Stimulated activated CD4-positive, alpha-beta T cell treated with anti-CD3 and anti-CD28 coated beads, Interleukin-15, amount 100 ng/mL, for 48 hours (primary cell): Measurements from ENCODE around the gene ZNF318.

Experiments used
- DNase-seq, 2 donors: peaks; one replicate each; pipeline ENCODE4 v3.0.0-alpha.2; 2020; ENCODE audit warnings: low read depth in 2 of 2

Gene ZNF318

DNA sequence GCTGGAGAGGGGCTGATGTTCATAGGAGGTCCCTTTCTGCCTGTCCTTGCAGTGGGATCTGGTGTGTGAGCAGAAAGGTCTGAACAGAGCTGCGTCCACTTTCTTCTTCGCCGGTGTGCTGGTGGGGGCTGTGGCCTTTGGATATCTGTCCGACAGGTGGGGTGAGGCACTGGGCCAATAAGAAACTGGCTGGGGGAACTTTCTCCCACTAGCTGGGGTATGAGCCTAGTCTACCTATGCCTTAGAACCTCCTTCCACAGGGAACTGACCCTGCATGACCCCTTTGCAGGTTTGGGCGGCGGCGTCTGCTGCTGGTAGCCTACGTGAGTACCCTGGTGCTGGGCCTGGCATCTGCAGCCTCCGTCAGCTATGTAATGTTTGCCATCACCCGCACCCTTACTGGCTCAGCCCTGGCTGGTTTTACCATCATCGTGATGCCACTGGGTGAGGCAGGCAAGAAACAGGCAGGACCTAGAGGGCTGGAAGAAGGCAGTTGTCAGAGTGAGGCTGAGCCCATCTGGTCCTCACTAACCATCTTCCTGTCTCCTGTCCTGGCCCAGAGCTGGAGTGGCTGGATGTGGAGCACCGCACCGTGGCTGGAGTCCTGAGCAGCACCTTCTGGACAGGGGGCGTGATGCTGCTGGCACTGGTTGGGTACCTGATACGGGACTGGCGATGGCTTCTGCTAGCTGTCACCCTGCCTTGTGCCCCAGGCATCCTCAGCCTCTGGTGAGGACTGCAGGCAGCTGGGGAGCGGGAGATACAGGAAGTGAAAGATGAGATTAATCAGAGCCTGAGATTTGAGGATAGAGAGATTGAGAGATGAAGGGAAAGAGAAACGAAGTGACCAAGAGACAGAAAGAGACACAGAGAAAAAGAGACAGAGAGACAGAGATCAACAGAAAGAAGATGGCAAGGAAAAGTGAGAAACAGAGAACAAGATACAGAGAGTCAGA lies 69.8 kb downstream of the ZNF318 start:
- no peak for DNase-seq

DNA sequence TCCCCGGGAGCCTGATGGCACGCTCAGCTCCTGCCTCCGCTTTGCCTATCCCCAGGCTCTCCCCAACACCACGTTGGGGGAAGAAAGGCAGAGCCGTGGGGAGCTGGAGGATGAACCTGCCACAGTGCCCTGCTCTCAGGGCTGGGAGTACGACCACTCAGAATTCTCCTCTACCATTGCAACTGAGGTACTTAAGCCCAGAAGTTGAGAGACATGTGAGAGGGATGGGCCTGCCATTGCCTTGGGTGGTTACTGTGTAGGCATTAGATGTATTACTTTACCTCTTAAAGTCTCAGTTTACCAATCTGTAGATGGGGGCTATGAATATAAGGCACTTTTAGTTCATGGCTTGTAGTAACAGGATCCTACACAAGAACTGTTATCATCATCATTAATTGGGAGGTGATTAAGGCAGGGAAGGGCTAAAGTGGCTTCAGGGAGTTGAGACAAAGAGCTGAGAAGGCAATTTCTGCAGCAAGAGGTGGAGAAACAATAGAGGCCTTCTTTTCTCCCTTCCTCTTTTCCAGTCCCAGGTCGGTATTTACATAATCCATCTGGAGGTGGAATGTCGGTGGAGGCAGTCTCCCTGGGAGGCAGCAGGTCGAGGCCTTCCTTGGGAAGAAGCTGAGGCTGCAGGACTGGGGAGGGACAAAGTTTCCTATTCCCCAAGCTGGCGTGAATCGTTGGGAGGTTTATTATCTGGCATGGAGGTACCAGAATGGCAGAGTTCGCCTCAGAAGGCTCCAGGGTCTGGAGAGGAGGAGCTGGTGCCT lies 70.7 kb downstream of the ZNF318 start:
- no peak for DNase-seq

DNA sequence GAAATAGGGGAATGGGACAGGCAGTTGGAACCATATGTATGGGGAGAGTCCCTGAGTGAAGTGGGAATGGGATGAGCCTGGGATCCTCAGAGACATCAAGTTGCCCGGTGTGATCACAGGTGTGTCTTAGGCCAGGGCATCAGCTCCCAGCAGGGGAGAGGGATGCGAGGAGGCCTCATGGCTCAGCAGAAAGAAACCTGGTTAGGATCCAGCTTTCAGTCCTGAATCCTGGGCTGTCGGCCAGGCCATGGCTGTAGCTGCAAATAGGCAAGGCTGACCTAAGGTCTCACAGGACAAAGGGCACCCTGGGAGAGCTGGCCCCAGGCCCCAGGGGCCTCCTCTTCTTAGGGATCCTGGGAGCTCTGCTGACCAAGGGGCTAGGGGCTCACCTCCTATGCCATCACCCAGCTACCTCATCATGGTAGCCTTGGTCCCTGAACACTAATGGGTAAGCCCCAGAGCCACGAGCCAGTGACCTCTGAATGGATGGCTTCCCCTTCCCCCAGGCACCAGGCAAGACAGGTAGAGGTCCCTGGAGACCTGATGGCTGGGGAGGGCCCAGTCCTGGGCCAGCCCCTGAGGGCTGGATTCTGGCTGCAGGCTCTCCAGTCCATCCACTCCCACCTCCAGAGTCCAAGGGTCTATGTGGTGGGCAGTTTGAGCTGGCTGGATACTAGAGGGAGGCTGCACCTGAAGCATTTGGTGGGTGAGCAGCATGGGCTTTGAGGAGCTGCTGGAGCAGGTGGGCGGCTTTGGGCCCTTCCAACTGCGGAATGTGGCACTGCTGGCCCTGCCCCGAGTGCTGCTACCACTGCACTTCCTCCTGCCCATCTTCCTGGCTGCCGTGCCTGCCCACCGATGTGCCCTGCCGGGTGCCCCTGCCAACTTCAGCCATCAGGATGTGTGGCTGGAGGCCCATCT lies 71.5 kb downstream of the ZNF318 start, which contains the start of gene SLC22A7:
Gene SLC22A7 (plus strand): TSS at position 617 of the 921 bp plus-strand sequence. CDS start 99 bp downstream, at position 716.
- DNase-seq: no peak

DNA sequence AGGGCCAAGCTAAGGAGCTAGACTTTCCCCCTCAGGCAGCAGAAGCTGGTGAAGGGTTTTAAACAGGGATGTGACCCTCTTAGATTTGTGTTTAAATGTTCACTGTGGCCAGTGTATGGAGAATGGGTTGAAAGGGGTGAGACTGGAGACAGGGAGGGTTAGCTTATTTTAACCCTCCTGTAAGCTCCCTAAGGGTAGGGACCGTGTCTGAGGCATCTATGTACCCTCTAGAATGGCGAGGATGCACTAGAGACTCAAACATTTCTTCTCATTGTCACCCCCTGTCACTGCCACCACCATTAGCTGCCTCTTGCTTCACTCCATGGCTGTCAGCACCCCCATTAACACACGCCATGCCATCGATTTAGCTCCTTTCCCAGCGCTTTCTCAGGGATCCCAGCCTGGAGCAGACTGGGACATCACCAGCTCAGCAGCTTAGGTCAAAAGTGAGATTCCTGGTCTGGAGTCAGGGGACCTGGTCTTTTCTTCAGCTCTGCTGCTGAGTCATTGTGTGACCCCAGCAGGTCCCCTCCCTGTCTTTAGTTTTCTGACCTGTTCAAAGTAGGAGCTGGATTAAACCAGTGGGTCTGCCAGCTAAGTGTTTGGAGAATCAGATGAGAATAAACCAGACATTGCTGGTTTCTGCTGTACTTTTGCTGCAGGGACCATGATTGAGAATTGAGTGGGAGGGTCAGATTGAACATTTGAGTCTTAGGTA lies 72.5 kb downstream of the ZNF318 start:
- no peak for DNase-seq

DNA sequence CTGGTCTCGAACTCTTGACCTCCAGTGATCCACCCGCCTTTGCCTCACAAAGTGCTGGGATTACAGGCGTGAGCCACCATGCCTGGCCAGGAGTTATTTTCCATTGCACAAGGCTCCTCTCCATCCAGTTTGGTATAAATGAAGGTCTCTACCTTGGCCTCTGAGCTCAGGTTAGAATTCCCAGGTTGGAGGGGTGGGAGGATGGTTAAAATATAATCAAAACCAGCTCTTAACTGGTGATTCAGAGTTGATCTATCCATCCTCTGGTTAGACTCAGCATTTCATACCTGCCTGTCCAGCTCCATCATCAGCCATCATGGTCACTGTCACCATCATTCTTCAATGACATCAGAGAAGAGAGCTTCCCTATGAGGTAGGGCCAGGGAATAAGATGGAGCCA lies 74.0 kb downstream of the ZNF318 start:
- no peak for DNase-seq

DNA sequence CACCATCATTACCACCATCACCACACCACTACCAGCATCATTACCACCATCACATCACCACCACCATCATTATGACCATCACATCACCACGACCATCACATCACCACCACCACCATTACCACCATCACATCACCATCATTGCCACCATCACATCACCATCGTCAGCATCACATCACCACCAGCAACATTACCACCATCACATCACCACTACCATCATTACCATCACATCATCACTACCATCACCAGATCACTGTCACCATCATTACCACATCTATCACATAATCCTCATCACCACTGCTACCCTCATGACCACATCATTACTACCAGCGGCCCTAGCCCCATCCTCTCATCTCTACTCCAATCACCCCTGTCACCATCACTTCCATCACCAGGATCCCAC lies 74.9 kb downstream of the ZNF318 start:
- DNase-seq: no peak

DNA sequence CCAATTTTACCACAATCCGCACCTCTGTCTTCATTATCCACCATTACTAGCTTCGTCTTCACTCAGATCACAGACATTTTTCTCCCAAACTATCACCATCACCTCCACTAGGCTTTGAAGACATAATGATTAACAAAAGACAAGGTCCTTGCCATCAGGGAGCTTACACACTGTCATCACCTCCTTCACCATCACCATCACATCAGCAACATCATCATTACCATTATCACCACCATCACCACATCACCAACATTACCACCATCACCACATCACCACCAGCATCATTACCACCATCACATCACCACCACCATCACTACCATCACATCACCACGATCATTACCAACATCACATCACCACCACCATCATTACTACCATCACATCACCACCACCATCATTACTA lies 75.7 kb downstream of the ZNF318 start:
- DNase-seq: no peak

DNA sequence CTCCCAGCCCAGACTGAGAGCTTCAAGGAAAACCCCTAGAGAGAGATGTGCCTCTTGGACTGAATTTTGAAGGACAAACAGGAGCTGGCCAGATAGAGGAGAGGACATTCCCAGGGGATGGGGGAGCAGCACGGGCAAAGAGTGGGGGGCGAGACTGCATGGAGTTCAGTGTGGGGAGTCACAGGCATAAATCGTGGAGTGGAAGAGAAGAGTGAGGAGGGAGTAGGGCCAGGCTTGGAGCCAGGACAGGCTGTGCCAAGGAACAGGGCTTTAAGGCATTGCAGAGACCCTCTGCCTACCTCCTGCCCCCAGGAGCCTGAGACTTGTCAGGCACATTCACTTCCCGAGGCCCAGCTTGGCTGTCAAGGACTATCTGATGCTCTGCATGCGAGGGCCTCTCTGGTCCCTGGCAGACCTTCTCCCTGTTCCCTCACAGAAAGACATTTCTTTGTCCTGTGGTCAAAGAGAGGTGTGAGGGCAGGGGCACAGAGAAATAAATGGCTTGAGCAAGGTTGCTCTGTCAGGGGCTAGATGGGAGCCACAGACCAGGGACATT lies 76.6 kb downstream of the ZNF318 start:
- DNase-seq: no peak

DNA sequence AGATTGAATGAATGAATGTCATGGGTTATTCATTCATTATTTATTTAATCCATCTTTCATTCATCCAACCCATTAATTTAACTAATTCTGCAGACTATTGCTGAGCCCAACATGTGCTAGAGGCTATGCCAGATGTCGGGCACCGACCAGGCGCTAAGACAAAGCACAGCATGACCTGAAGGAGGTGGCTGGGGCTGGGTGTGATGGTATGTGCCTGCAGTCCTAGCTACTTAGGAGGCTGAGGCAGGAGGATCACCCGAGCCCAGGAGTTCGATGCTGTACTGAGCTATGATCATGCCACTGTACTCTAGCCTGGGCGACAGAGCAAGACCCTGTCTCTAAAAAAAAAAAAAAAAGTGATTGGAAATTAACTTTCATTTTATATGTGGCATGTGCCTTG lies 77.1 kb downstream of the ZNF318 start:
- DNase-seq: no peak

DNA sequence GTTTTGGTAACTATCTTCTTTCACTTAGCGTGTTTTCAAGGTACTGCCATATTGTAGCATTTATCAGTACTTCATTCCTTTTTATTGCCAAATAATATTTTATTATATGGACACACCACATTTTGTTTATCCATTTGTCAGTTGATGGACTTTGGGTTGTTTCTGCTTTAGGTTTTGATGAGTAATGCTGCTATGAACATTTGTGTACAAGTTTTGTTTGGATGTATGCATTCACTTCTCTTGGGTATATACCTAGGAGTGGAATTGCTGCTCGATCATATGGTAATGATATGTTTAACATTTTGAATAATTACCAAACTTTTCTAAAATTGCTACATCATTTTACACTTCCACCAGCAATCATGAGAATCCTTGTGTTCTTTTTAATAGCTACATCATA lies 77.7 kb downstream of the ZNF318 start:
- DNase-seq: no peak

DNA sequence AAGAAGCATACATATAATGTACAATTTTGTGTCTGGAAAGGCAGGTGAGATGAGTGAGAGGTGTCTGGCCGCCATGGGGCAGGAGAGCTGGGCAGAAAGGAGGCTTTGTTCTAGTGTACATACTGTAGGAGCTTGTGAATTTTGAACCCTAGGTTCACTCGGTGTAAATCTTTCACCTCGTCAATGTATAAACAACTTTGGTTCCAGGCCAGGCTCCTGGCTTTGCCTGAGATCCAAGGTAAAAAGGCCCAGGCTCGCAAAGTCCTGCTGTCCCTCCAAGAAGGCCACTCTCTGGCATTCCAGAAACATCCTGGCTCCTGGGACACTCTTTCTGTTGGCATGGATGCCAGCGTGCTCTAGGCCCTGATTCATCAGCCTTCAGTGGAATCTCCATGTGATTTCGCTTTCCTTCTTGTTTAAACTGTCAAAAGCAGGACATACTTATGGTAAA lies 78.5 kb downstream of the ZNF318 start:
- no peak for DNase-seq

DNA sequence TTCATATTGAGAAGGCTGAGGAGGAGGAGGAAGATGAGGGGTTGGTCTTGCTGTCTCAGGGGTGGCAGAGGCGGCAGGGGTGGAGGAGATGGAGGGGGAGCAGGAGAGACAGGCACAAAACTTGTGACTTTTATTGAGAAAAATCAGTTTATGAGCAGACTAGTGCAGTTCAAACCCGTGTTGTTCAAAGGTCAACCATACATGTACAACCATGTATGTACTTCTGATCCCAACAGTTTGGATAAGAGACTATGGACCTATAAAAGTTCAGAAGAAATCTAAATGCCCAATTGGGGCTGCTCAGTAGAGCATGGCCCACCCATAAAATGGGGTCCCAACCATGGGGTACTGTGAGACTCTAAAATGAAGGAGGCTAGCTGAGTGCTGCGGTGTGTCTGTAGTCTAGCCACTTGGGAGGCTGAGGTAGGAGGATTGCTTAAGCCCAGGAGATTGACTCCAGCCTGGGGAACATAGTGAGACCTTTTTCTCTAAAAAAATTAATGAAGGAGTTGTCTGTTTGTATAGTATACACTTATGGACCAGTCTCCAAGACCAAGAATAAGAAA lies 79.0 kb downstream of the ZNF318 start:
- DNase-seq: no peak

DNA sequence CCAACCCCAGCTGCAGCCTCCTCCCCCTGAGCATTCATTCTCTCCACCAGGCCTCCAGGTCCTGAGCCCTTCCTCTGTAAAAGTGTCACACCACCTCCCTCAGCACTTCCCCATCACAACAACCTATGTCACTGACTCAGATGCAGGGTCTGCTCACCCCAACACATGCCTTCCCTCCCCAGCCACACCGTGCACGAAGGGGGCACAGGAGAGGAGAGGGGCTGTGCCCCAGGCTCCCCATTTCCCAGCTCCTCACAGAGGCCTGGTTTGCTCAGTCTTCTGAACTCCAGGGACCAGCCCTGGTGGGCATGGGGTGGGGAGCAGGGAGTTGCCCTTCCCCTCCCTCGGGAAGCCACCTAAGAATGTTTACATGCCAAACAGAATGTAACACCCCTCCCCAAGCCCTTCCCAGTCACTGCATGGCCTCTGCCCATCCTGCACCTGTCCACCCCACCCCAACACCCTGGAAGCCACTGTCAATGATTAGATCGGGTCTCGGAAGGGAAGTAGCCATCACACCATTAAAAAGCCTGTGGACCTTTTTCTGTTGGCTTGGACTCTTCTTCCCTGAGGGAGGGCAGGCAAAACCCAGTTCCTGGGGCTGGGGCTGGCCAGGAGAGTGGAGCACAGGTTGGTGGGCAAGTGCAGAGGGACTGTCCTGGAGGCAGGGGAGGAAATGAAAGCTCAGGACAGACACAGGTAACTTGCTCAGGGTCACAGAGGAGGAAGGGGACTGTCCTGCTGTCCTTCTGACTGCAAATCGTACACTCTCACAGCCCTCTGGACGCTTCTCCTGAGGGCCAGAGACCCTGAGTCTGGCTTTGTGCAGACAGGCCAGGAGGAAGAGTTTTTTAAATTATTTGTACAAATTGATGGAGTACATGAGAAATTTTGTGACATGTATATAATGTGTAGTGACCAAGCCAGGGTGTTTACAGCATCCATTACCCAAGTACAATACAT lies 81.4 kb downstream of the ZNF318 start:
- DNase-seq: no peak

DNA sequence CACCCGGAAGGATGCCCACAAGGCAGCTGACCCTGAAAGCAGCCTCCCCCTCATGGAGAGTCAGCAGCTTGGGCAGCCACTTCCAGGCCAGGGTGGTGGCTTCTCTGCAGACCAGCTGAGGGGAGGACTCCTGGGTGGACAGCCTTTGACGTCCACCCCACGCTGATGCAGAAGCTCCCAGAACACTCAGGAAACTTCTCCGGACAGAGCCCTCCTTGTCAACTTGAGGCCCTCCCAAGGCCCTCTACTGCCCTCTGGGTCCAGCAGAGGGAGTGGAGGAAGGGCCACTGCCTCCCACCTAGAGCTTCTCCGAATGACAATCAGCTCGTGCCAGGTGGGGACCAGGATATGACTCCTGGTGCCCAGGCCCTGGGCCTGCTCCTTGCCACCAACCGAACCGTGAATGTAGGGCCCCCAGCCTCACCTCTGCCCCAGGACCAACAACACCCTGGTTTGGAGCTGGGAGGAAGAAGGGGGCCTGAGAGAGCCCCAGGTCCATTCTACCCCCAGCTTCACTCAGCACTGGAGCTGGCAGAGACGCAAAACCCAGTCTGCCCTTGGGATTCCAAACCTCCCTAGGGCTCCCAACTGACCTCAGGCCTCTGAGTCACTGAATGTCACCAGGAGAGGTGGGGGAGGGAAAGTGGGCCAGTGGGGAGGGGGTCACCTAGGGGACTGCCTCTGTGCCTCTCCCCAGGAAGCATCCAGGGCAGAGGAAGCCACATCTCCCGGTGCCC lies 82.3 kb downstream of the ZNF318 start:
- no peak for DNase-seq

DNA sequence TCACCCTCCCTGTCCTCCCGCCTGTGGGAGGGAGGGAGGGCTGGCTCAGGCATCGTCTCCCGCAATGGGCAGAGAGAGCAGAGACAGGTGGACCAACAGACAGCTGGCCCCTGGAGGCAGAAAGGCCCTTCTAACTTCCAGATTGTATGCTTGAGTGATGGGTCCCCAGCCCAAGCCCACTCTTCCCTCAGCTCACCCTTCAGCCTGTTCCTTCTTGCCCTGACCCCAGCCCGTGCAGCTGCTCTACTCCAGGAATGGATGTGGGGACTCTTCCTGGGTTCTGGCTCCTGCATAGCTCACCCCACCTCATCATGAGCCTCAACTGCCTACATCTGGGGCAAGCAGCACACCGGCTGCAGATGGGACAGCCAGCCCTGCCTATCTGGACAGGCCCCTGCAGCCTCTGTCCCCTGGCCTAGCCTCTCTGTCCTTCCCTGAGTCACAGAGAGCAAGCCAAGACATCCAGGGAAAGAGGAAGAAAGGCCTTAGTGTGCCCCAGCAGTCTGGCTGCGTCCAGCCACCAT lies 82.9 kb downstream of the ZNF318 start:
- no peak for DNase-seq
